DND-41 (cell line): ENCODE results near the gene ITPR2.
"Not testable (repeated sequence)": the region's sequence is repeated elsewhere in the genome, so short reads cannot be mapped to it uniquely, and the experiment has no call there.

Experiments used
- ATAC-seq: fragments of 200-7000 bp; cut with Tn5 transposase; 3 replicates; pipeline ENCODE4 v1.9.1; 2021; ENCODE audit warnings: low read depth; ENCODE audit not compliant: insufficient read depth
- DNase-seq: peaks from one replicate; pipeline ENCODE4 v3.0.0-alpha.2; 2020
- H2AFZ ChIP-seq: 2 replicates; pipeline ENCODE4 v1.6.0; 2012; ENCODE audit warnings: low read depth, low read length
- H3K27ac ChIP-seq: 2 replicates; pipeline ENCODE4 v1.5.1; 2012; ENCODE audit warnings: low read length, inconsistent platforms
- H3K27me3 ChIP-seq: fragments of 200-600 bp; sonication (generic); 2 replicates; pipeline ENCODE4 v1.6.0; 2012; ENCODE audit warnings: low read length, mild to moderate bottlenecking, inconsistent platforms; ENCODE audit not compliant: insufficient read depth, poor library complexity
- H3K36me3 ChIP-seq: 2 replicates; pipeline ENCODE4 v1.5.1; 2012; ENCODE audit warnings: low read length, inconsistent platforms; ENCODE audit not compliant: insufficient read depth
- H3K4me1 ChIP-seq: 2 replicates; pipeline ENCODE4 v1.5.1; 2012; ENCODE audit warnings: mild to moderate bottlenecking, low read length; ENCODE audit not compliant: insufficient read depth
- H3K4me2 ChIP-seq: 2 replicates; pipeline ENCODE4 v1.6.0; 2012; ENCODE audit warnings: mild to moderate bottlenecking, moderate library complexity, low read length, inconsistent platforms; ENCODE audit not compliant: insufficient read depth
- H3K4me3 ChIP-seq, 2 experiments: fragments of 200-600 bp in 1 of 2; shearing (Covaris generic) in 1 of 2; 2 replicates each; pipeline ENCODE4 v1.5.1; 2012 to 2016; ENCODE audit warnings: inconsistent platforms in 2 of 2, low read length in 2 of 2, mild to moderate bottlenecking in 2 of 2, low read depth in 1 of 2, moderate library complexity in 1 of 2
- H3K79me2 ChIP-seq: 2 replicates; pipeline ENCODE4 v1.6.0; 2012; ENCODE audit warnings: low read length, inconsistent platforms; ENCODE audit not compliant: insufficient read depth
- H3K9ac ChIP-seq: 2 replicates; pipeline ENCODE4 v1.6.0; 2012; ENCODE audit warnings: low read depth, mild to moderate bottlenecking, inconsistent platforms, low read length, moderate library complexity
- H3K9me3 ChIP-seq: 2 replicates; pipeline ENCODE4 v1.5.1; 2012; ENCODE audit warnings: low read length, moderate library complexity, mild to moderate bottlenecking, inconsistent platforms; ENCODE audit not compliant: insufficient read depth, severe bottlenecking
- H4K20me1 ChIP-seq: 2 replicates; pipeline ENCODE4 v1.6.0; 2012; ENCODE audit warnings: low read length; ENCODE audit not compliant: insufficient read depth
- EZH2 ChIP-seq: IDR thresholded peaks from 3 replicates; pipeline ENCODE4 v1.6.1; 2012; ENCODE audit warnings: borderline replicate concordance, low read depth, mild to moderate bottlenecking, moderate library complexity, low read length, inconsistent platforms; ENCODE audit not compliant: severe bottlenecking
- TF ChIP-seq, protein P1 (sequence below): IDR thresholded peaks from 2 replicates; pipeline ENCODE4 v1.5.1; 2012; ENCODE audit warnings: borderline replicate concordance, low read length, moderate library complexity, mild to moderate bottlenecking; ENCODE audit not compliant: poor library complexity, severe bottlenecking; ENCODE audit errors: extremely low read depth

The ITPR2 gene

DNA sequence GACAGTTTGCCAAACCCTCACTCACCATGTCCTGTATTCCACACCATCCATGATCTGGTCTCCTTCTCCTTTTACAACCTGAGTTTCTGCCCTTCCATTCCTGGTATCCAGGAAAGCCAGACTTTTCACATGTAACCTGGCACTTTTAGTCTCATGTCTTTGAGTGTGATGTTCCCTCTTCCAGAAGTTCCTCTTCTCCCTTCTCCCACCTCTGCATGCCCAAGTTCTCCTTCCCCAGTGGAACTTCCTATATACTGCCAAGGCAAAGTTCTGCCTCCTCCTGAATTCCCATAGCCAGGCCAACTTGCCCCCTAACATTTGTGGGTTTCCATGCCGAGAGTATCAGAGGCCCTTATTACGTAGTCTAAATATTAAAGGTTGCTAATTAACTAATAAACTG, 3.2 kb upstream of the ITPR2 start:
- H3K9ac ChIP-seq = no peak overlapping the region
- H3K4me2 ChIP-seq = no peak overlapping the region
- no peaks in the 10 kb centered on the region; the same call in 1 of the 2 replicates for H3K36me3 ChIP-seq
- no peak for TF ChIP-seq EZH2
- TF ChIP-seq, protein P1, sequence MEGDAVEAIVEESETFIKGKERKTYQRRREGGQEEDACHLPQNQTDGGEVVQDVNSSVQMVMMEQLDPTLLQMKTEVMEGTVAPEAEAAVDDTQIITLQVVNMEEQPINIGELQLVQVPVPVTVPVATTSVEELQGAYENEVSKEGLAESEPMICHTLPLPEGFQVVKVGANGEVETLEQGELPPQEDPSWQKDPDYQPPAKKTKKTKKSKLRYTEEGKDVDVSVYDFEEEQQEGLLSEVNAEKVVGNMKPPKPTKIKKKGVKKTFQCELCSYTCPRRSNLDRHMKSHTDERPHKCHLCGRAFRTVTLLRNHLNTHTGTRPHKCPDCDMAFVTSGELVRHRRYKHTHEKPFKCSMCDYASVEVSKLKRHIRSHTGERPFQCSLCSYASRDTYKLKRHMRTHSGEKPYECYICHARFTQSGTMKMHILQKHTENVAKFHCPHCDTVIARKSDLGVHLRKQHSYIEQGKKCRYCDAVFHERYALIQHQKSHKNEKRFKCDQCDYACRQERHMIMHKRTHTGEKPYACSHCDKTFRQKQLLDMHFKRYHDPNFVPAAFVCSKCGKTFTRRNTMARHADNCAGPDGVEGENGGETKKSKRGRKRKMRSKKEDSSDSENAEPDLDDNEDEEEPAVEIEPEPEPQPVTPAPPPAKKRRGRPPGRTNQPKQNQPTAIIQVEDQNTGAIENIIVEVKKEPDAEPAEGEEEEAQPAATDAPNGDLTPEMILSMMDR = no peak
- peaks cover 29% of the 10 kb centered on the region for H3K4me1 ChIP-seq
- no peak overlapping the region for H3K27ac ChIP-seq
- no peaks in the 10 kb centered on the region for H3K27me3 ChIP-seq
- peaks cover 5% of the 10 kb centered on the region; the same call in 1 of the 2 replicates for H4K20me1 ChIP-seq
- no peak for DNase-seq
- H3K9me3 ChIP-seq = no peaks in the 10 kb centered on the region
- H3K79me2 ChIP-seq = peaks cover 16% of the 10 kb centered on the region
- no peak overlapping the region for H3K4me3 ChIP-seq
- no peak for ATAC-seq
- no peak overlapping the region for H2AFZ ChIP-seq

GRCh38 chr12:26834503-26835060, 1.6 kb upstream of the ITPR2 start:
- Histone ChIP-seq H3K9ac (peak overlapping the region; percentile 86), H3K27ac (peak overlapping the region; percentile 79), H3K4me2 (peak overlapping the region; percentile 98; the same call in 1 of the 2 replicates), H3K4me1 (peaks cover 38% of the 10 kb centered on the region), H4K20me1 (peaks cover 12% of the 10 kb centered on the region; the same call in 1 of the 2 replicates), H3K79me2 (peaks cover 32% of the 10 kb centered on the region)
- DNase-seq, H3K36me3 ChIP-seq, H3K27me3 ChIP-seq, ATAC-seq, H2AFZ ChIP-seq, H3K9me3 ChIP-seq, H3K4me3 ChIP-seq: not testable (repeated sequence)

GRCh38 chr12:26833743-26834490, 923 bp upstream of the ITPR2 start:
- peak overlapping the region; percentile 86 for H3K9ac ChIP-seq
- ATAC-seq = peak; percentile 52
- peak overlapping the region; percentile 21 to 83; a peak in 3 of 4 replicates for H3K4me3 ChIP-seq
- peaks cover 14% of the 10 kb centered on the region; the same call in 1 of the 2 replicates for H4K20me1 ChIP-seq
- no peak for TF ChIP-seq EZH2
- TF ChIP-seq, protein P1 = no peak
- no peaks in the 10 kb centered on the region for H3K27me3 ChIP-seq
- DNase-seq = peak; percentile 71
- no peaks in the 10 kb centered on the region for H3K9me3 ChIP-seq
- peak overlapping the region; percentile 79 for H3K27ac ChIP-seq
- H2AFZ ChIP-seq = peak overlapping the region; percentile 79
- peak overlapping the region; percentile 98 for H3K4me2 ChIP-seq
- peaks cover 38% of the 10 kb centered on the region for H3K79me2 ChIP-seq
- peaks cover 45% of the 10 kb centered on the region for H3K4me1 ChIP-seq
- no peaks in the 10 kb centered on the region; the same call in 1 of the 2 replicates for H3K36me3 ChIP-seq
